HEK293 (cell line): Measurements from ENCODE around the gene ALDH4A1.

Experiments used
- EGR2 ChIP-seq: fragments of 450-650 bp; formaldehyde crosslinking; IDR thresholded peaks from 2 replicates; pipeline ENCODE4 v1.5.1; 2016; ENCODE audit warnings: low read depth, missing biosample characterization, missing genetic modification characterization
- YY1 ChIP-seq: fragments of 450-650 bp; formaldehyde crosslinking; IDR thresholded peaks from 2 replicates; pipeline ENCODE4 v1.5.1; 2018; ENCODE audit warnings: missing biosample characterization, missing genetic modification characterization
- ZNF394 ChIP-seq: fragments of 450-650 bp; formaldehyde crosslinking; IDR thresholded peaks from 2 replicates; pipeline ENCODE4 v1.5.1; 2016; ENCODE audit warnings: missing biosample characterization, missing genetic modification characterization, mild to moderate bottlenecking, moderate library complexity, borderline replicate concordance
- ZNF514 ChIP-seq: fragments of 450-650 bp; formaldehyde crosslinking; IDR thresholded peaks from 2 replicates; pipeline ENCODE4 v1.5.1; 2016; ENCODE audit warnings: missing biosample characterization, missing genetic modification characterization
- TF ChIP-seq, protein P1 (sequence below): sonication (generic); formaldehyde crosslinking; IDR thresholded peaks from 2 replicates; pipeline ENCODE4 v1.8.1; 2022; ENCODE audit warnings: mild to moderate bottlenecking, moderate library complexity, missing genetic modification reagents
- TF ChIP-seq, protein P2 (sequence below): fragments of 450-650 bp; formaldehyde crosslinking; IDR thresholded peaks from 2 replicates; pipeline ENCODE4 v1.5.1; 2016; ENCODE audit warnings: missing biosample characterization, missing genetic modification characterization, low read depth
- TF ChIP-seq, protein P3 (sequence below): fragments of 450-650 bp; formaldehyde crosslinking; IDR thresholded peaks from 2 replicates; pipeline ENCODE4 v1.5.1; 2016; ENCODE audit warnings: missing biosample characterization, missing genetic modification characterization
- TF ChIP-seq, protein P4 (sequence below): fragments of 450-650 bp; formaldehyde crosslinking; IDR thresholded peaks from 2 replicates; pipeline ENCODE4 v1.5.1; 2016; ENCODE audit warnings: missing biosample characterization, missing genetic modification characterization
- TF ChIP-seq, protein P5 (sequence below): fragments of 450-650 bp; IDR thresholded peaks from 2 replicates; pipeline ENCODE4 v1.5.1; 2018; ENCODE audit warnings: missing biosample characterization, mild to moderate bottlenecking, missing genetic modification characterization
- TF ChIP-seq, protein P6 (sequence below): fragments of 450-650 bp; formaldehyde crosslinking; IDR thresholded peaks from 2 replicates; pipeline ENCODE4 v1.5.1; 2017; ENCODE audit warnings: missing biosample characterization, missing genetic modification characterization

DNA sequence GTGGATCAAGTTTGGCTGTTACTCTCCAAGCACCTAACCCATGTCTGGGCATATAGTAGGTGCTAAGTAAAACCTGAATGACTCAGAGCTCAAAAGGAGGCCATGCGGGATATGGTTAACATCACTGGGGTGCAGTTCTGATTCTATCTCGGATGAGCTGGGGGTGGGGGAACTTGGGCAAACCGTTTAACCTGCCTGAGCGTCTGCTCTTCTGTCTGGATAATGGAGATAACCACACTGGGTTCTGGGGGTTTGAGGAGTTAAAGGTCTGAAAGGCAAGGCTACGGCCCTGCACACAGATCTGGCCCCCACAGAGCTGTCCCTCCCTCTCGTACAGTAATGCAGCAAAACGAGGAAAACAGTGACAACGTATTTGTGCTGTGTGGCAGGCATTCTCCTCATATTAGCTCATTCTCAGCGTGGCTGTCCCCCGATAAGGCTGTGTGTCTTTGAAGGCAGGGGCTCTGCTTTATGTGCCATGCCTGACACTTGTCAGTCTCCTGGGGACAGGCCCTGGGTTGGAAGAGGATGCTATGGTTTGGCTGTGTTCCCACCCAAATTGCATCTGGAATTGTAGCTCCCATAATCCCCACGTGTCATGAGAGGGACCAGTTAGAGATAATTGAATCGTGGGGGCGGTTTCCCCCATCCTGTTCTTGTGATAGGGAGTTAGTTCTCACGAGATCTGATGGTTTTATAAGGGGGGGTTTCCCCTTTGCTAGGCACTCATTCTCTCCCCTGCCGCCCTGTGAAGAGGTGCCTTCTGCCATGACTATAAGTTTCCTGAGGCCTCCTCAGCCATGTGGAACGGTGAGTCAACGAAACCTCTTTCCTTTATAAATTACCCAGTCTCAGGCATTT is 6.8 kb upstream of the ALDH4A1 start:
- TF ChIP-seq, protein P1, sequence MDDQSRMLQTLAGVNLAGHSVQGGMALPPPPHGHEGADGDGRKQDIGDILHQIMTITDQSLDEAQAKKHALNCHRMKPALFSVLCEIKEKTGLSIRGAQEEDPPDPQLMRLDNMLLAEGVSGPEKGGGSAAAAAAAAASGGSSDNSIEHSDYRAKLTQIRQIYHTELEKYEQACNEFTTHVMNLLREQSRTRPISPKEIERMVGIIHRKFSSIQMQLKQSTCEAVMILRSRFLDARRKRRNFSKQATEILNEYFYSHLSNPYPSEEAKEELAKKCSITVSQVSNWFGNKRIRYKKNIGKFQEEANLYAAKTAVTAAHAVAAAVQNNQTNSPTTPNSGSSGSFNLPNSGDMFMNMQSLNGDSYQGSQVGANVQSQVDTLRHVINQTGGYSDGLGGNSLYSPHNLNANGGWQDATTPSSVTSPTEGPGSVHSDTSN, result no peak
- TF ChIP-seq YY1 (tag by site-specific recombination) (no peak), ZNF394 (tag by site-specific recombination) (no peak), ZNF514 (no peak), EGR2 (tag by site-specific recombination) (no peak)
- TF ChIP-seq, protein P2, sequence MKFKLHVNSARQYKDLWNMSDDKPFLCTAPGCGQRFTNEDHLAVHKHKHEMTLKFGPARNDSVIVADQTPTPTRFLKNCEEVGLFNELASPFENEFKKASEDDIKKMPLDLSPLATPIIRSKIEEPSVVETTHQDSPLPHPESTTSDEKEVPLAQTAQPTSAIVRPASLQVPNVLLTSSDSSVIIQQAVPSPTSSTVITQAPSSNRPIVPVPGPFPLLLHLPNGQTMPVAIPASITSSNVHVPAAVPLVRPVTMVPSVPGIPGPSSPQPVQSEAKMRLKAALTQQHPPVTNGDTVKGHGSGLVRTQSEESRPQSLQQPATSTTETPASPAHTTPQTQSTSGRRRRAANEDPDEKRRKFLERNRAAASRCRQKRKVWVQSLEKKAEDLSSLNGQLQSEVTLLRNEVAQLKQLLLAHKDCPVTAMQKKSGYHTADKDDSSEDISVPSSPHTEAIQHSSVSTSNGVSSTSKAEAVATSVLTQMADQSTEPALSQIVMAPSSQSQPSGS (tag by site-specific recombination), result no peak
- TF ChIP-seq, protein P3, sequence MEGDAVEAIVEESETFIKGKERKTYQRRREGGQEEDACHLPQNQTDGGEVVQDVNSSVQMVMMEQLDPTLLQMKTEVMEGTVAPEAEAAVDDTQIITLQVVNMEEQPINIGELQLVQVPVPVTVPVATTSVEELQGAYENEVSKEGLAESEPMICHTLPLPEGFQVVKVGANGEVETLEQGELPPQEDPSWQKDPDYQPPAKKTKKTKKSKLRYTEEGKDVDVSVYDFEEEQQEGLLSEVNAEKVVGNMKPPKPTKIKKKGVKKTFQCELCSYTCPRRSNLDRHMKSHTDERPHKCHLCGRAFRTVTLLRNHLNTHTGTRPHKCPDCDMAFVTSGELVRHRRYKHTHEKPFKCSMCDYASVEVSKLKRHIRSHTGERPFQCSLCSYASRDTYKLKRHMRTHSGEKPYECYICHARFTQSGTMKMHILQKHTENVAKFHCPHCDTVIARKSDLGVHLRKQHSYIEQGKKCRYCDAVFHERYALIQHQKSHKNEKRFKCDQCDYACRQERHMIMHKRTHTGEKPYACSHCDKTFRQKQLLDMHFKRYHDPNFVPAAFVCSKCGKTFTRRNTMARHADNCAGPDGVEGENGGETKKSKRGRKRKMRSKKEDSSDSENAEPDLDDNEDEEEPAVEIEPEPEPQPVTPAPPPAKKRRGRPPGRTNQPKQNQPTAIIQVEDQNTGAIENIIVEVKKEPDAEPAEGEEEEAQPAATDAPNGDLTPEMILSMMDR, result no peak
- TF ChIP-seq, protein P4, sequence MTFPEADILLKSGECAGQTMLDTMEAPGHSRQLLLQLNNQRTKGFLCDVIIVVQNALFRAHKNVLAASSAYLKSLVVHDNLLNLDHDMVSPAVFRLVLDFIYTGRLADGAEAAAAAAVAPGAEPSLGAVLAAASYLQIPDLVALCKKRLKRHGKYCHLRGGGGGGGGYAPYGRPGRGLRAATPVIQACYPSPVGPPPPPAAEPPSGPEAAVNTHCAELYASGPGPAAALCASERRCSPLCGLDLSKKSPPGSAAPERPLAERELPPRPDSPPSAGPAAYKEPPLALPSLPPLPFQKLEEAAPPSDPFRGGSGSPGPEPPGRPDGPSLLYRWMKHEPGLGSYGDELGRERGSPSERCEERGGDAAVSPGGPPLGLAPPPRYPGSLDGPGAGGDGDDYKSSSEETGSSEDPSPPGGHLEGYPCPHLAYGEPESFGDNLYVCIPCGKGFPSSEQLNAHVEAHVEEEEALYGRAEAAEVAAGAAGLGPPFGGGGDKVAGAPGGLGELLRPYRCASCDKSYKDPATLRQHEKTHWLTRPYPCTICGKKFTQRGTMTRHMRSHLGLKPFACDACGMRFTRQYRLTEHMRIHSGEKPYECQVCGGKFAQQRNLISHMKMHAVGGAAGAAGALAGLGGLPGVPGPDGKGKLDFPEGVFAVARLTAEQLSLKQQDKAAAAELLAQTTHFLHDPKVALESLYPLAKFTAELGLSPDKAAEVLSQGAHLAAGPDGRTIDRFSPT (tag by site-specific recombination), result no peak
- TF ChIP-seq, protein P5, sequence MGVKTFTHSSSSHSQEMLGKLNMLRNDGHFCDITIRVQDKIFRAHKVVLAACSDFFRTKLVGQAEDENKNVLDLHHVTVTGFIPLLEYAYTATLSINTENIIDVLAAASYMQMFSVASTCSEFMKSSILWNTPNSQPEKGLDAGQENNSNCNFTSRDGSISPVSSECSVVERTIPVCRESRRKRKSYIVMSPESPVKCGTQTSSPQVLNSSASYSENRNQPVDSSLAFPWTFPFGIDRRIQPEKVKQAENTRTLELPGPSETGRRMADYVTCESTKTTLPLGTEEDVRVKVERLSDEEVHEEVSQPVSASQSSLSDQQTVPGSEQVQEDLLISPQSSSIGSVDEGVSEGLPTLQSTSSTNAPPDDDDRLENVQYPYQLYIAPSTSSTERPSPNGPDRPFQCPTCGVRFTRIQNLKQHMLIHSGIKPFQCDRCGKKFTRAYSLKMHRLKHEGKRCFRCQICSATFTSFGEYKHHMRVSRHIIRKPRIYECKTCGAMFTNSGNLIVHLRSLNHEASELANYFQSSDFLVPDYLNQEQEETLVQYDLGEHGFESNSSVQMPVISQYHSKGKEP (tag by site-specific recombination), result no peak
- TF ChIP-seq, protein P6, sequence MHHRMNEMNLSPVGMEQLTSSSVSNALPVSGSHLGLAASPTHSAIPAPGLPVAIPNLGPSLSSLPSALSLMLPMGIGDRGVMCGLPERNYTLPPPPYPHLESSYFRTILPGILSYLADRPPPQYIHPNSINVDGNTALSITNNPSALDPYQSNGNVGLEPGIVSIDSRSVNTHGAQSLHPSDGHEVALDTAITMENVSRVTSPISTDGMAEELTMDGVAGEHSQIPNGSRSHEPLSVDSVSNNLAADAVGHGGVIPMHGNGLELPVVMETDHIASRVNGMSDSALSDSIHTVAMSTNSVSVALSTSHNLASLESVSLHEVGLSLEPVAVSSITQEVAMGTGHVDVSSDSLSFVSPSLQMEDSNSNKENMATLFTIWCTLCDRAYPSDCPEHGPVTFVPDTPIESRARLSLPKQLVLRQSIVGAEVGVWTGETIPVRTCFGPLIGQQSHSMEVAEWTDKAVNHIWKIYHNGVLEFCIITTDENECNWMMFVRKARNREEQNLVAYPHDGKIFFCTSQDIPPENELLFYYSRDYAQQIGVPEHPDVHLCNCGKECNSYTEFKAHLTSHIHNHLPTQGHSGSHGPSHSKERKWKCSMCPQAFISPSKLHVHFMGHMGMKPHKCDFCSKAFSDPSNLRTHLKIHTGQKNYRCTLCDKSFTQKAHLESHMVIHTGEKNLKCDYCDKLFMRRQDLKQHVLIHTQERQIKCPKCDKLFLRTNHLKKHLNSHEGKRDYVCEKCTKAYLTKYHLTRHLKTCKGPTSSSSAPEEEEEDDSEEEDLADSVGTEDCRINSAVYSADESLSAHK (tag by site-specific recombination), result no peak
